HepG2 (cell line): ENCODE results near the gene PEX12. TPM values are rescaled to one million over a fixed set of nuclear protein-coding genes. Genes with fewer than 3 reads are reported as not detected.
A peak's percentile ranks its signal among the peaks of the same experiment; 100 is the strongest.

ENCODE experiments used
- CENPT ChIP-seq: sonication (generic); formaldehyde crosslinking; IDR thresholded peaks from 2 replicates; pipeline ENCODE4 v1.8.0; 2022; ENCODE audit warnings: low read depth, mild to moderate bottlenecking, moderate library complexity, missing genetic modification reagents
- ERF ChIP-seq: IDR thresholded peaks from 2 replicates; pipeline ENCODE4 v1.6.1; 2018; ENCODE audit warnings: missing biosample characterization, missing genetic modification reagents
- ESRRA ChIP-seq: sonication (generic); formaldehyde crosslinking; IDR thresholded peaks from 2 replicates; pipeline ENCODE4 v1.5.1; 2020; ENCODE audit warnings: mild to moderate bottlenecking, low read depth, missing genetic modification reagents
- GATA4 ChIP-seq: sonication (generic); IDR thresholded peaks from 2 replicates; pipeline ENCODE4 v1.6.1; 2016; ENCODE audit warnings: antibody characterized with exemption, low read depth, borderline replicate concordance
- HNF1B ChIP-seq: sonication (generic); formaldehyde crosslinking; IDR thresholded peaks from 2 replicates; pipeline ENCODE4 v1.5.1; 2020; ENCODE audit warnings: mild to moderate bottlenecking, moderate library complexity, missing genetic modification reagents
- HNRNPH1 ChIP-seq: fragments of 200-400 bp; formaldehyde crosslinking; optimal IDR thresholded peaks from 2 replicates; pipeline ENCODE3; 2017; ENCODE audit warnings: mild to moderate bottlenecking, low read depth, low read length
- ISL2 ChIP-seq: sonication (generic); formaldehyde crosslinking; IDR thresholded peaks from 2 replicates; pipeline ENCODE4 v1.5.0; 2020; ENCODE audit warnings: missing genetic modification reagents
- MATR3 ChIP-seq: sonication (generic); formaldehyde crosslinking; IDR thresholded peaks from 2 replicates; pipeline ENCODE4 v1.4.0; 2020; ENCODE audit warnings: missing genetic modification reagents
- MED1 ChIP-seq: sonication (generic); formaldehyde crosslinking; IDR thresholded peaks from 2 replicates; pipeline ENCODE4 v1.4.0; 2020; ENCODE audit warnings: missing genetic modification reagents
- TCF7L2 ChIP-seq: IDR thresholded peaks from 2 replicates; pipeline ENCODE4 v1.6.1; 2011; ENCODE audit warnings: mild to moderate bottlenecking, low read depth, low read length, moderate library complexity
- TFDP1 ChIP-seq: IDR thresholded peaks from 2 replicates; pipeline ENCODE4 v1.6.1; 2016; ENCODE audit warnings: missing compliant biosample characterization, missing genetic modification reagents, borderline replicate concordance
- ZBTB33 ChIP-seq: sonication (generic); formaldehyde crosslinking; IDR thresholded peaks from 2 replicates; pipeline ENCODE4 v1.4.0; 2020; ENCODE audit warnings: missing genetic modification reagents
- ZFP62 ChIP-seq: sonication (generic); formaldehyde crosslinking; IDR thresholded peaks from 2 replicates; pipeline ENCODE4 v1.4.0; 2020; ENCODE audit warnings: missing genetic modification reagents
- ZNF296 ChIP-seq: sonication (generic); formaldehyde crosslinking; conservative IDR thresholded peaks from 2 replicates; pipeline ENCODE4 v1.5.0; 2020; ENCODE audit warnings: mild to moderate bottlenecking, missing genetic modification reagents
- ZNF382 ChIP-seq: sonication (generic); formaldehyde crosslinking; IDR thresholded peaks from 2 replicates; pipeline ENCODE4 v1.5.0; 2020; ENCODE audit warnings: missing genetic modification reagents, mild to moderate bottlenecking, borderline replicate concordance
- ZNF564 ChIP-seq: sonication (generic); formaldehyde crosslinking; IDR thresholded peaks from 2 replicates; pipeline ENCODE4 v1.8.1; 2023; ENCODE audit warnings: mild to moderate bottlenecking, missing genetic modification reagents
- ZNF577 ChIP-seq: sonication (generic); formaldehyde crosslinking; IDR thresholded peaks from 2 replicates; pipeline ENCODE4 v1.4.0; 2020; ENCODE audit warnings: mild to moderate bottlenecking, low read depth, missing genetic modification reagents, borderline replicate concordance
- ZNF615 ChIP-seq: sonication (generic); formaldehyde crosslinking; IDR thresholded peaks from 2 replicates; pipeline ENCODE4 v1.5.0; 2020; ENCODE audit warnings: mild to moderate bottlenecking, missing genetic modification reagents, borderline replicate concordance
- ZNF740 ChIP-seq: sonication (generic); formaldehyde crosslinking; IDR thresholded peaks from 2 replicates; pipeline ENCODE4 v1.4.0; 2020; ENCODE audit warnings: missing genetic modification reagents
- ZNF775 ChIP-seq: sonication (generic); formaldehyde crosslinking; IDR thresholded peaks from 2 replicates; pipeline ENCODE4 v1.4.0; 2020; ENCODE audit warnings: missing genetic modification reagents, mild to moderate bottlenecking, moderate library complexity, borderline replicate concordance
- polyA plus RNA-seq, 8 experiments: library from polyadenylated mRNA; depleted of rRNA in 3 of 8; stranded (reverse) in 7 of 8; unstranded in 1 of 8; fragments of >200 nt; fragmentation: Illumina TruSeq in 4 of 8; extraction: Trizol in 4 of 8; gene quantifications; 2 replicates each; pipeline versions ENCODE4 v1.2.1 to v1.2.3, GENCODE V29; 2011 to 2016; ENCODE audit warnings: low read depth in 4 of 8, missing spikeins in 1 of 8, mixed read lengths in 1 of 8; ENCODE audit not compliant: insufficient read depth in 1 of 8
- total RNA-seq, 5 experiments: library from RNA; depleted of rRNA; stranded (reverse); fragments of >200 nt; fragmentation: Illumina TruSeq; extraction: Trizol; gene quantifications; 2 replicates each; pipeline ENCODE4 v1.2.3, GENCODE V29; 2016; ENCODE audit warnings: low read depth in 1 of 5
- TF ChIP-seq, protein P1 (sequence below): IDR thresholded peaks from 2 replicates; pipeline ENCODE4 v1.6.1; 2016; ENCODE audit warnings: mild to moderate bottlenecking, missing biosample characterization, missing genetic modification reagents

Gene PEX12
- total and polyA plus RNA-seq, 2 of the 13 experiments (the other 11 are each of a cell fraction or from before 2014, with no cell fraction given), result 5.1 to 11.9 TPM

DNA sequence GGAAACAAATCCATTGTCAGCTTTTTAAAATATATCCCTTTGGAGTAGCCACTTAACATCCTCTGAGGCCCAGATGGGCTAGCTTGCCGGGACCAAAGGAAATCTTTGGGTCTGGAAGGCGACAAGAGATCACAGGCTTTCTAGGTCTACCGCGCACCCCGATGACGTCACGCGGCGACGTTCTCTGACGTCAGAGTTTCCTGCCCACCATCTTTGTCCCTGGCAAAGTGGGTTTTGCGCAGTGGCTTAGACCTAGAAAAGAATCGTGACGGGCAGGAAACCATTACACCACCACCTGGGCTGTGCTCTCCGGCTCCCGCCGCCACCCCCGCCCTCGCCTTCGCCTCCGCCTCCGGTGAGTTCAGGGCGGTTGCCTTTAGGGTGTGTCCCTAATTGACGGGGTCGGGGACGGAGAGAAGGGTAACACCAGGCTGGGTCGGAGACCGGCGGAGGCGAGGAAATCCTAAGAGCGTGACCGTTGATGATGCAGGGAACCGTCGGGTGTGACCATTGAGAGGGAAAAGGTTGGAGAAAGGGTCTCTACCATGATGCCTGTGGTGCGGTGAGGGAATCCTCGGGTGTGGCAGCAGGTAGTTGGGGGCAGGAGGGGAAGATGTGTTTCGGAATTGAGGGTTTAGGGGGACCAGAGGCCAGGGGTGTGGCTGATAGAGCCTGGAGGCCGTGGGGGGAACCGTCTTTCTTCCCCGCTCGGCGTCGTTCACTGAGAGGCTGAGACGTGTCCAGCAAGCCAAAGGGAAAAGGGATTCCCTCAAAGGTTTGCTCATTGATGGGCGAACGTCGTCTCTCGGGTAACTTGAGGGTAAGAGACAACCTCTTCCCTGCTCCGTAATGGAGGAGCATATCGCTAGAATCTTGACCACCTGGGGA is 8.9 kb upstream of the PEX12 start, which contains the start of gene AP2B1 (continued):
- TF ChIP-seq, protein P1, sequence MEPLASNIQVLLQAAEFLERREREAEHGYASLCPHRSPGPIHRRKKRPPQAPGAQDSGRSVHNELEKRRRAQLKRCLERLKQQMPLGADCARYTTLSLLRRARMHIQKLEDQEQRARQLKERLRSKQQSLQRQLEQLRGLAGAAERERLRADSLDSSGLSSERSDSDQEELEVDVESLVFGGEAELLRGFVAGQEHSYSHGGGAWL (CRISPR knock-in tag), result 0 out of 2 replicates have a peak, but pooled peaks have one; percentile 63
- TF ChIP-seq CENPT (CRISPR knock-in tag) (no peak), ZNF740 (CRISPR knock-in tag) (no peak), ZNF296 (no peak), HNF1B (CRISPR knock-in tag) (0 out of 2 replicates have a peak, but pooled peaks have one; percentile 27), TFDP1 (CRISPR knock-in tag) (peak; percentile 54; the same call in 1 of the 2 replicates), ZBTB33 (CRISPR knock-in tag) (peak; percentile 14; the same call in 1 of the 2 replicates), ESRRA (CRISPR knock-in tag) (no peak), ZNF615 (CRISPR knock-in tag) (no peak), ISL2 (CRISPR knock-in tag) (no peak), GATA4 (no peak), ZNF577 (no peak), ERF (CRISPR knock-in tag) (peak; percentile 56; the same call in 1 of the 2 replicates), MATR3 (CRISPR knock-in tag) (no peak), ZNF775 (CRISPR knock-in tag) (no peak), ZNF564 (CRISPR knock-in tag) (no peak), ZFP62 (CRISPR knock-in tag) (no peak), ZNF382 (CRISPR knock-in tag) (no peak), HNRNPH1 (no peak), MED1 (CRISPR knock-in tag) (peak; percentile 54; the same call in 1 of the 2 replicates), TCF7L2 (no peak)
